GM20000 (cell line): ENCODE data around the gene TLN1.

Source experiments
- DNase-seq: peaks from one replicate; pipeline ENCODE4 v3.0.0; 2012; ENCODE audit warnings: low spot score
- TF ChIP-seq, protein P1 (sequence below): IDR thresholded peaks from 2 replicates; pipeline ENCODE4 v1.5.1; 2012; ENCODE audit warnings: mild to moderate bottlenecking, control low read depth; ENCODE audit errors: extremely low read depth, missing control alignments

Gene TLN1

DNA sequence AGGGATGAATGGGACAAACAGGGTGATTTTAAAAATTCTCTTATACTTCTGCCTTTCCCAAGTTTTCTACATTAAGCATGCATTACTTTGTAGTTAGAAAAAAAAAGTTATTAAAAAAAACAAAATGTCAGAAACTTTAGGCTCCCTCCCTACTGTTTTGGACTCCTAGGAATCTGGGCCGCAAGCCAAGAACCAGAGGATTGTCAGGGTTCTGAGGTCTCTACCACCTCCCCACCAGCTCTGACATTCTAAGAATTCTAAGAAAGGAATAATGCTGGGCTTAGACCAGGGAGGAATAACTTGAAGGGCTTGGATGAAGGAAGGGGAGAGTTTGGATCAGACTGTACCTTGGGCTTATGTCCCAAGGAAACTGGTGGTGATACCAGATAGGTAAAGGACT lies 66.0 kb downstream of the TLN1 start:
- no peak for DNase-seq
- TF ChIP-seq, protein P1, sequence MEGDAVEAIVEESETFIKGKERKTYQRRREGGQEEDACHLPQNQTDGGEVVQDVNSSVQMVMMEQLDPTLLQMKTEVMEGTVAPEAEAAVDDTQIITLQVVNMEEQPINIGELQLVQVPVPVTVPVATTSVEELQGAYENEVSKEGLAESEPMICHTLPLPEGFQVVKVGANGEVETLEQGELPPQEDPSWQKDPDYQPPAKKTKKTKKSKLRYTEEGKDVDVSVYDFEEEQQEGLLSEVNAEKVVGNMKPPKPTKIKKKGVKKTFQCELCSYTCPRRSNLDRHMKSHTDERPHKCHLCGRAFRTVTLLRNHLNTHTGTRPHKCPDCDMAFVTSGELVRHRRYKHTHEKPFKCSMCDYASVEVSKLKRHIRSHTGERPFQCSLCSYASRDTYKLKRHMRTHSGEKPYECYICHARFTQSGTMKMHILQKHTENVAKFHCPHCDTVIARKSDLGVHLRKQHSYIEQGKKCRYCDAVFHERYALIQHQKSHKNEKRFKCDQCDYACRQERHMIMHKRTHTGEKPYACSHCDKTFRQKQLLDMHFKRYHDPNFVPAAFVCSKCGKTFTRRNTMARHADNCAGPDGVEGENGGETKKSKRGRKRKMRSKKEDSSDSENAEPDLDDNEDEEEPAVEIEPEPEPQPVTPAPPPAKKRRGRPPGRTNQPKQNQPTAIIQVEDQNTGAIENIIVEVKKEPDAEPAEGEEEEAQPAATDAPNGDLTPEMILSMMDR, result no peak

DNA sequence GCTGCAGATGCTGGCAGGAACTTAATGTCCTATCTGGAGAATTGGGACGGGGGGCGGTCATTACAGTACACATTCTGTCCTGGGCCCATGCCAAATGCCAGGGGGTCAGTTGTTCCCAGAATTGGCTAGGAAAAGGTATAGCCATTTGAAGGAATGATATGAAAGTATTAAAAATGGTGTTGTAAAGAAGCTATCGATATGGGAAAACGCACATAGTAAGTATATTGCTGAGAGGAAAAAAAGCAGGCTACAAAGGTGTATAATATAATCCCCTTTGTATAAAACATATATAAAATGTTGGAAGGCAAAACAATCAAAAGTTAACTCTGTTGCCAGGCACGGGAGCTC lies 66.5 kb downstream of the TLN1 start:
- no peak for DNase-seq
- TF ChIP-seq, protein P1, result no peak

DNA sequence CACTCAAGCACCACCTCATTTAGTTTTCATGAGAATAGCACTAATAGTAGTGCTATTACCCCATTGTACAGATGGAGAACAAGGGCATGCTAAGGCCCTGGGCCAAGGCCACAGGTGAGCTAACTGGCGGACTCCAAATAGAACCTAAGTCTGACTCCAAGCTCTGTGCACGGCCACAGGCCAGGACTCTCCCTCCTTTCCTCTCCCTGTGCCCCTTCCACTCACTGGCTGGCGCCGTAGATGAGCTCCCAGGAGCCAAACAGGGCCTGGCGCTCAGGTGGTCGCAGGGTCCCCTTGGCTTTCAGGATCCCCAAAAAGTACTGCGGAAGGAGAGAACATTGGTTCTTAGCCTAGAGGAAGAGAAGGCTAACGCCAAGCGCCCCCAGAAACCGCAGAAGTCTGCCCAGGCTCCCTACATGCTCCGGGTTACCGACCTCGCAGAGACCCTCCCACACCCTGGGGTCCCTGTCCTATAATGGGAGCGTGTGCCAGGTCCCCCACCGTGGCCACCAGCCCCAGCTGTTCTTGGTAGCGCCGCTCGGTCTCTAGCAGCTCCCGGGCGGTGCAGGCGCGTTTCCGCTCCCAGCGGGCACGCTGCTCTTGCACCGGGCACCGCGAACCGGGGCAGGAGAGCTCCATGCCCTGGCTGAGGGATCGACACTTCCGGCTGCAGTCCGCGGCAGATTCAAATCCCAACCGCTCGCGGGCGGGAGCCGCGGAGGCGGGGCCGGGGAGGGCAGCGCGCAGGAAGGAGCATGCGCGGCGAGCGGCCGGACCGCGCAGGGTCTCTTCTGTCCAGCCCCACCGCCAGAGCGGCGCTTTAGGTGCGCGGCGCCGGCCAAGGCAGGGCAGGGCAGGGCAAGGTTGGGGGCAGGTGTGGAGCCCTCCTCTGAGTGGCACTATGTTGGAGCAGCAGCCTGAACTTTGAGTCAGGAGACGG lies 67.2 kb downstream of the TLN1 start, which contains the start of gene ARHGEF39:
Gene ARHGEF39, minus strand, starts transcription at position 665 of the 940 bp plus-strand sequence. Its CDS starts 26 bp downstream, at position 639.
- TF ChIP-seq, protein P1, result peak; percentile 46
- DNase-seq, result peak; percentile 93

DNA sequence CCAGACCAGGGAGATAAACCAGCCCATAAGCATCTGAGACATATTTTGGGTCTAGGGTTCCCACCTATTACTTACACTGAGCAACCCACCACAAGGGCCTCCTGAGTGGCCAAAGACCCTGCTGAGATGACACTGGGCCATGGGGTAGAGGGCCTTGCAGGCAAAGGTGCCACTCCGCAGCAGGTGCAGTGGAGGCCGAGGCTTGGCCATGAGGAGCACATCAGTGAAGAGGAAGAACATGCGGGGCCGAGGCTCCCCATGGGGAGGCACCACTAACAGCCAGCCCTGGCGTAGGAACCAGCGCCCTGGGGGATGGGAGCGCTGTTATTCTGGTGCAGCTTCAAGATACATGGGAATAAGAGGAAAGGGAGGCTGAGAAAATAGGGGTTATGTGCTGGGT lies 69.6 kb downstream of the TLN1 start:
- DNase-seq, result no peak

DNA sequence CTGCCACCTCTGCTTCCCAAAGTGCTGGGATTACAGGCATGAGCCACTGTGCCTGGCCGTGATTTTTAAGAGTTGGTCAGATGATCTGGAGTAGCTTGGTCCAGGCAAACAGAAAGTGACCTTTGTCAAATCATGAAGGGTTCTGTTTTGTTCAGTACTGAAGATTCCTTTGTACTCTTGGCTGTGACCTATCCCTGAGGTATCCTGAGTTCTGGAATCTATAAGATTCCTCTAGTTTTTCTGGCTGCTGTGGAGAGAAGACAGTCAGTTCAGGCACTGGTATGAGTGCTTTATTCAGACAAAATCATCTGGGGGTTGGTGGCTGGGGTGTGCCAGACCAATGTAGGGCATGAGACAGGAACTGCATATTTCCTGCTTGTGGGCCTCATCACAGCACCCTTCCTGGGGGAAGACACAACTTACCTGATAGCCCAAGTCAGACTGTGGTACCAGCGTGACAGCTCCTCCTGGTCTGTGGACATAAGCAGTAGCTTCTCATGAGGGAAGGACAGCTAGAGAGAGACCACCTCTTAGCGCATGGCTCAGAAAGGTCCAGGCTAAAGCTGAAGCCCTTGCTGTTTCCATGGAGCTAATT lies 70.1 kb downstream of the TLN1 start:
- TF ChIP-seq, protein P1, result no peak
- no peak for DNase-seq

More for the DNA sequence above, 69.6 kb downstream of the TLN1 start:
- TF ChIP-seq, protein P1, result no peak

DNA sequence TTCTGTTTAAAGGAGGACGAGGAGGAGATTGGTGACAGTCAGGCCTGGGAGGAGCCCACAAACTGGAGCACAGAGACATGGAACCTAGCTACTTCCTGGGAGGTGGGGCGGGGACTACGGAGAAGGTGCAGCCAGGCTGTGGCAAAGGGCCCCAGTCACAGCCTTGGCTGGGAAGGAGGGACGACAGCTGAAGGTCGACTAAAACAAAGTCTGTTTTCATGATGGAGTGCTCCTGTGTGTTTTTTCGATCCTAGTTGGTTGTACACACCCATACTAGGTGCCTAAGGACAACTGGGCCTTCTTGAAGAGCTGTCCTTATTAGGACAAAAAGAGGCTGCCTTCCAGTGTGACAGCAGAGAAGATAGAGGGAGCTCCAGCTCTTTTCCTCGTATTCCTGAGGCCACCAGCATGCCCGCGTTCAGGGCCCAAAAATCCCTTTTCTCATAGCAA lies 71.0 kb downstream of the TLN1 start:
- TF ChIP-seq, protein P1, result no peak
- DNase-seq, result no peak

DNA sequence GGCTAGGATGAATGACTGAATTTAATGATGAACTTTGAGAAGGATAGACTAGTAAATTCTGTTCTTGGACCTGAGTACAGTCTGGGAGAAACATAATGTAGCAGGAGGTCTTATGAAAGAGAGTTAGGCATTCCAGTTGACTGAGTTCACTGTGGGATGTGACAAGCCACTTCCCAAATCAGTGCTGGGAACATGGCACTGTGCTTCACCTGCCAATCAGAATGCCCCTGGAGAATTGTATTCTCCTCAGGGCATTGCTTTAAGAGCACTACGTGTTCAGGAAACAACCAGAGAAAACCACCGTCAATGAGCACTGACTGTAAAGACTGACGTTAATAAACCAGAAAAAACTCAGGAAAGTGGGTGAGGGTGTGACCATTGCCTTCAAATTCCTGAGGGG lies 72.7 kb downstream of the TLN1 start:
- DNase-seq, result no peak
- TF ChIP-seq, protein P1, result no peak
